GM10266 (cell line): Measurements from ENCODE around the gene DNAJA1.
"Not testable (repeated sequence)": the region's sequence is repeated elsewhere in the genome, so short reads cannot be mapped to it uniquely, and the experiment has no call there.

Source experiments
- DNase-seq: peaks from one replicate; pipeline ENCODE4 v3.0.0; 2012; ENCODE audit errors: extremely low spot score
- CTCF ChIP-seq: IDR thresholded peaks from 2 replicates; pipeline ENCODE4 v1.5.1; 2012; ENCODE audit warnings: mild to moderate bottlenecking, low read depth; ENCODE audit not compliant: control insufficient read depth, insufficient read depth; ENCODE audit errors: missing control alignments

DNAJA1 gene

DNA sequence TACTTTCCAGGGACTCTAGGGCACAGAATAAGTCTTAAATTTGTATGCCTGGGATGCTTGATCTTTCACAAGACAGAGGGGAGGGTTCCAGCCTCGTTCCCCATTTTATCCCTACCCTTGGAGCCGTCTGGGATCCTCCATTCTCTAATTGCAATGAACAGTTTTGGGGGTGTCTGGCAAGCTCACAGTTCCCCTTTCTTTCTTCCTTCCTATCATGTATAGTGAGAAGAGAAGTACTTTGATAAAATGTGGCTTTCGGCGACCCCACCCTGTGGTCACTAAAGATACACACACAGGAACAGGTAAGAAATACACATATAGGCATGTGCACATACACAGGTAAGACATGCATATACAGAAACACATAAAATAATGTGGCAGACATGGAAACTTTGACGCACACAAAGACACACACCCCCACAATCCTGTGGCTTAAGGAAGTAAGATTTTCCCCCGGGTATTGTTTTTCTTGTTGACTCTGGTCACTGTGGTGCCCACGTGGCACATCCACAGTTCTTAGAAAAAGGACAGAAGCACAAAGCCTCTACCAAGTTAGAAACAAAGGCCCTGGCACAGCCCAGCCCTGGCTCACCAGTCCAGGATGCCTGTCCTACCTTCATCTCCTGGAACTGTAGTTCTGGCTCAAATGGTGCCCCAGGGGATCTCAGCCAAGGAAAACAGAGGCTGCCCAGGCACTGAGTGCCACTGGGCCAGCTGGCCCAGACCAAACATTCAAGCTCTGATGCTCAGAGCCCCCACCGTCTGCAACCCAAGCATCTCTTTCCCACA is 57.7 kb downstream of the DNAJA1 start:
- no peak for DNase-seq
- TF ChIP-seq CTCF, result no peak

- not testable (repeated sequence) for DNase-seq
Measured at GRCh38 chr9:33085672-33086071, 60.6 kb downstream of the DNAJA1 start.
